GM19467 (cell line): Measurements from ENCODE around the gene FSTL4.

Experiments
- ATAC-seq: cut with Tn5 transposase; IDR thresholded peaks from one replicate; pipeline ENCODE4 v1.9.1; 2021; ENCODE audit warnings: mild to moderate bottlenecking, moderate library complexity; ENCODE audit not compliant: unreplicated experiment

The FSTL4 gene

GRCh38 chr5:133250527-133250926 is 361.8 kb downstream of the FSTL4 start:
- no peak for ATAC-seq

GRCh38 chr5:133249593-133249992 is 362.7 kb downstream of the FSTL4 start:
- no peak for ATAC-seq

- no peak for ATAC-seq
These were observed 364.3 kb downstream of the FSTL4 start for GRCh38 chr5:133247881-133248624.

GRCh38 chr5:133247151-133247709 is 365.1 kb downstream of the FSTL4 start:
- no peak for ATAC-seq

- no peak for ATAC-seq
These were observed 365.8 kb downstream of the FSTL4 start for GRCh38 chr5:133246376-133247150.

GRCh38 chr5:133246053-133246370 is 366.3 kb downstream of the FSTL4 start:
- ATAC-seq = no peak

GRCh38 chr5:133245191-133246052 is 366.9 kb downstream of the FSTL4 start:
- no peak for ATAC-seq

- no peak for ATAC-seq
These were observed 368.1 kb downstream of the FSTL4 start for GRCh38 chr5:133244242-133244641.

GRCh38 chr5:133243196-133243595 is 369.1 kb downstream of the FSTL4 start:
- no peak for ATAC-seq

- no peak for ATAC-seq
These were observed 370.0 kb downstream of the FSTL4 start for GRCh38 chr5:133242221-133242835.

- ATAC-seq = no peak
These were observed 370.9 kb downstream of the FSTL4 start for GRCh38 chr5:133241179-133242092.

- no peak for ATAC-seq
These were observed 371.8 kb downstream of the FSTL4 start for GRCh38 chr5:133240425-133241091.

- ATAC-seq = no peak
These were observed 373.7 kb downstream of the FSTL4 start for GRCh38 chr5:133238426-133239205.

GRCh38 chr5:133236976-133237375 is 375.4 kb downstream of the FSTL4 start:
- ATAC-seq = no peak

- ATAC-seq = no peak
These were observed 375.8 kb downstream of the FSTL4 start for GRCh38 chr5:133236541-133236951.

GRCh38 chr5:133235696-133236426 is 376.5 kb downstream of the FSTL4 start:
- no peak for ATAC-seq

GRCh38 chr5:133234911-133235310 is 377.4 kb downstream of the FSTL4 start:
- ATAC-seq = no peak

GRCh38 chr5:133234273-133234672 is 378.1 kb downstream of the FSTL4 start:
- ATAC-seq = no peak
